Hematopoietic multipotent progenitor cell (in vitro differentiated cells): Measurements from ENCODE around the gene GTPBP6. TPM values are rescaled to one million over a fixed set of nuclear protein-coding genes. Genes with fewer than 3 reads are reported as not detected.
A peak's percentile ranks its signal among the peaks of the same experiment; 100 is the strongest.

Source experiments
- DNase-seq, 3 donors: peaks; one replicate each; pipeline ENCODE4 v3.0.0-alpha.2; 2011 to 2015; ENCODE audit warnings: low read depth in 2 of 3, low spot score in 2 of 3
- total RNA-seq: library from RNA; depleted of rRNA; stranded (reverse); fragments of >200 nt; gene quantifications from one replicate; pipeline ENCODE4 v1.2.3, GENCODE V29; 2012

Gene GTPBP6, protein sequence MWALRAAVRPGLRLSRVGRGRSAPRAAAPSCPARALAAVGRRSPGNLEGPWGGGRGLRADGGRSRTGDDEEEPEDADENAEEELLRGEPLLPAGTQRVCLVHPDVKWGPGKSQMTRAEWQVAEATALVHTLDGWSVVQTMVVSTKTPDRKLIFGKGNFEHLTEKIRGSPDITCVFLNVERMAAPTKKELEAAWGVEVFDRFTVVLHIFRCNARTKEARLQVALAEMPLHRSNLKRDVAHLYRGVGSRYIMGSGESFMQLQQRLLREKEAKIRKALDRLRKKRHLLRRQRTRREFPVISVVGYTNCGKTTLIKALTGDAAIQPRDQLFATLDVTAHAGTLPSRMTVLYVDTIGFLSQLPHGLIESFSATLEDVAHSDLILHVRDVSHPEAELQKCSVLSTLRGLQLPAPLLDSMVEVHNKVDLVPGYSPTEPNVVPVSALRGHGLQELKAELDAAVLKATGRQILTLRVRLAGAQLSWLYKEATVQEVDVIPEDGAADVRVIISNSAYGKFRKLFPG
- 57.1 TPM for total RNA-seq

DNA sequence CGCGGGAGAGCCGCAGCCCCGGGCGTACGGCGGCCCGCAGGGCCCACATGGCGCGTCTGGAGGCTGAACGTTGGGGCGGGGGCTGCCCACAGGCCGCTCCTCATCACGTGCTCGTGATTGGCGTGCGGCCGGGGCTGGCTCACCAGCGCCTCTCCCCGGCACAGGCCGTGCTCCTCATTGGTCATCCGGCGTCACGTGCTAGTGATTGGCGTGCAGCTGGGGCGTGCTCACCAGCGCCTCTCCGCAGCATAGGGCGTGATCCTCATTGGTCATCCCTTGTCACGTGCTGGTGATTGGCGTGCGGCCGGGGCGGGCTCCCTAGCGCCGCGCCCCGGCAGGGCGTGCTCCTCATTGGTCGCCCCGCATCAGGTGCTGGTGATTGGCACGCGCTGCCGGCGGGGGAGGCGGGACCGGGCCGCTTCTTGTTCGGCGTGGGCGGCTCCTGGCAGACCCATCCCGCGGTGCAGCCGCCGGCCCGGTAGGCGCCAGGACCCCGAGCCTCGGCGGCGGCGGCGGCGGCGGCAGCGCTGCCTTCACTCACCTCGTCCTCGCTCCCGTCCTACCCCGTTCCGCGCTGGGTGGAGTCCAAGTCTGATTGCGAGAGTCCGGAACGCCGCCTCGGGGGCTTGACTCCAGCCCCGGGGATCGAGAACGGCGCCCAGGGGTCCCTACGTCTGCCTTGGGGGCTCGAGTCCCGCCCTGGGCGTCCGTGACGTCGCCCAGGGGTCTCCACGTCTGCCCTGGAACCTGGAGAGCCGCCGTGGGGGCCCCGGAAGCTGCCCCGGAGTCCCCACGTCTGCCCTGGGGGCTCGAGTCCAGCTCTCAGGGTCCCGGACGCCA lies at the start of gene GTPBP6:
TSS of gene GTPBP6 (minus strand) at position 58 of the 840 bp plus-strand sequence. CDS start at position 49, 9 bp downstream.
- DNase-seq: peak; percentile 98 to 100 (median 100)

DNA sequence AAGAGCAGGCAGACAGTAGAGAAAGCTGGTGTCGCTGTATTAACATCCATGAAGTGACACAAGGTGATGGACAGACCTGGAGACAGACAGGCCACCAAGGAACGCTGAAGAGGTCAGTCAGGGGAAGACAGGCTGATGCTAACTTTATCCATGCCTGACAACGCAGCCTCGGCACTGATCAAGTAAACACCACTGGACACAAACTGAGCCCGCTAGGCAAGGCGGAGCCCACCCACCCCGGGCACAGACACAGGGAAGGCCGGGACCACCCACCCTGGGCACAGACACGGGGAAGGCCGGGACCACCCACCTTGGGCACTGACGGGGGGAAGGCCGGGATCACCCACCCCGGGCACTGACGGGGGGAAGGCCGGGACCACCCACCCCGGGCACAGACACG lies 49.3 kb upstream of the GTPBP6 start:
- no peak for DNase-seq

DNA sequence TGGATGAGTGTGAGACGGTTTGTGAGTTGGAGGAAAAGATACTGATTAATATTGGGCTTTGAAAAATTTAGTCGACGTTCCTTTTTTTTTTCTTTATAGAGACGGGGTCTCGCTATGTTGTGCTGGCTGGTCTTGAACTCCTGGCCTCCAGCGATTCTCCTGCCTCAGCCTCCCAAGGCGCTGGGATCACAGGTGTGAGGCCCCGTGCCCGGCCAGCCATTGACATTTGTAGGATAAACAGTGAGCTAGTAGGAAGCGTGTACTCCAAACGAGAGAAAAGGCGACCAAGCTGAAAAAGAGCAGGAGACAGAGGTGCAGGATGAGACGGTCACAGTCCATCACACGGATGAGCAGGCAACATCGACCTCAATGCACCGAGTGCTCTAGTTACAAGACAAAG lies 48.8 kb upstream of the GTPBP6 start:
- no peak for DNase-seq

DNA sequence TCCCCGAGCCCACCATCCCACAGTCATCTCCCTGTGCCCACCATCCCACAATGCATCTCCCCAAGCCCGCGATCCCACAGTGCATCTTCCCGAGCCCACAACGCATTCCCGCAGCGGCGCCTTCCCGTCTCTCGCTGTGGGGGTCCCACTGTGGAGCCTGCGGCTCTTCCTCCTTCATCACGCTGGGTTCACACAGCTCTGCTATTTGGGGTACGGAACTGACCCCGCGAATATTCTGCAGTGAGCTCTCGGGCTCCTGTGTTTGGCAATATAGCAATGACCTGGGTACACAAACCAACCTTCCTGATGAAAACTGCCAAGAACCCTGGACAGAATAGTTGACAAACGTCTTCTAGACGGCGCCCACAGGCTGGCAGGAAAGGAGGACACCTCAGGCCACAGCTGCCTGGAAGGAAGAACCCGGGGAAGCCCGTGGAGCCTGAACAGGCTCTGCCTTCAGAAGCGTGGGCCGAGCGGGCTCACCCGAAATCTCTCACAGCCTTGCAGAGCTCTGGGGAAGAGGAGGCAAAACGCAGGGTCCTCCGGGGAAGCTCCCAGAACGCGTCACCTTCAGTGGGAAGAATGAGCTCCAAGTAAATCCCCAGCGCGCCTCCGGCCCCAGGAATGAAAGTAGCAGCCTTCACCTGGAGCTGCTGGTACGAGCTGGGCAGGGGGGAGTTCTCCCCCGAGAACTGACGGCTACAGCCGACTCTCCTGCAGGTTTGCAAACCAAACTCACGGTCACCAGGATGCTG lies 45.2 kb upstream of the GTPBP6 start:
- no peak for DNase-seq

DNA sequence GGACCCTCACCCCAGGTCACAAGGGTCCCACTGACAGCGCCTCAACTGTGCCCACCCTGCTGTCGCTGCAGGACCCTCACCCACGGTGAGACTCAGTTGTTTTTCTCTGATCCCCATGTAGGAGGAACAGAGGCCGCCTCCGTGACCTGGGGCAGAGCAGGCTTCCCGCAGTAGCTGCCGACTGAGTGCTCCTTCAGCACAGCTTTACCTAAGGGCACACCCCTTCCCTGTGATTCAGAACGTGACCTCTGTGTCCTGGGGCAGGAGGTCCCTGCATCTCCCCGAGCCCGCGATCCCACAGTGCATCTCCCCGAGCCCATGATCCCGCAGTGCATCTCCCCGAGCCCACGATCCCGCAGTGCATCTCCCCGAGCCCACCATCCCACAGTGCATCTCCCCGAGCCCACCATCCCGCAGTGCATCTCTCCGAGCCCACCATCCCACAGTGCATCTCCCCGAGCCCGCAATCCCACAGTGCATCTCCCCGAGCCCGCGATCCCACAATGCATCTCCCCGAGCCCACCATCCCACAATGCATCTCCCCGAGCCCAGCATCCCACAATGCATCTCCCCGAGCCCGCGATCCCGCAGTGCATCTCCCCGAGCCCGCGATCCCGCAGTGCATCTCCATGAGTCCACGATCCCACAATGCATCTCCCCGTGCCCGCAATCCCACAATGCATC lies 44.5 kb upstream of the GTPBP6 start:
- DNase-seq: no peak

DNA sequence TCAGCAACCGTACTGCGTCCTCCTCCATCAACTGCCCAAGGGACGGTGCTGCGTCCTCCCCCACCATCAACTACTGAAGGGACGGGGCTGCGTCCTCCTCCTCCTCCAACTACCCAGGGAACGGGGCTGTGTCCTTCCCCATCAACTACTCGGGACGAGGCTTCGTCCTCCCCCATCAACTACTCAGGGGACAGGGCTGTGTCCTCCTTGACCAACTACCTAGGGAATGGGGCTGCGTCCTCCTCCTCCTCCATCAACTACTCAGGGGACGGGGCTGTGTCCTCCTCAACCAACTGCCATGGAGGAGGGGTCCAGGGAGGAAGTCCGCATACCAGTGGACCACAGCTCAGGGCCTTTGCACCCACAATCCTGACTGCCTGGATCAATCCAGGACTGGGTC lies 43.8 kb upstream of the GTPBP6 start:
- DNase-seq: no peak

DNA sequence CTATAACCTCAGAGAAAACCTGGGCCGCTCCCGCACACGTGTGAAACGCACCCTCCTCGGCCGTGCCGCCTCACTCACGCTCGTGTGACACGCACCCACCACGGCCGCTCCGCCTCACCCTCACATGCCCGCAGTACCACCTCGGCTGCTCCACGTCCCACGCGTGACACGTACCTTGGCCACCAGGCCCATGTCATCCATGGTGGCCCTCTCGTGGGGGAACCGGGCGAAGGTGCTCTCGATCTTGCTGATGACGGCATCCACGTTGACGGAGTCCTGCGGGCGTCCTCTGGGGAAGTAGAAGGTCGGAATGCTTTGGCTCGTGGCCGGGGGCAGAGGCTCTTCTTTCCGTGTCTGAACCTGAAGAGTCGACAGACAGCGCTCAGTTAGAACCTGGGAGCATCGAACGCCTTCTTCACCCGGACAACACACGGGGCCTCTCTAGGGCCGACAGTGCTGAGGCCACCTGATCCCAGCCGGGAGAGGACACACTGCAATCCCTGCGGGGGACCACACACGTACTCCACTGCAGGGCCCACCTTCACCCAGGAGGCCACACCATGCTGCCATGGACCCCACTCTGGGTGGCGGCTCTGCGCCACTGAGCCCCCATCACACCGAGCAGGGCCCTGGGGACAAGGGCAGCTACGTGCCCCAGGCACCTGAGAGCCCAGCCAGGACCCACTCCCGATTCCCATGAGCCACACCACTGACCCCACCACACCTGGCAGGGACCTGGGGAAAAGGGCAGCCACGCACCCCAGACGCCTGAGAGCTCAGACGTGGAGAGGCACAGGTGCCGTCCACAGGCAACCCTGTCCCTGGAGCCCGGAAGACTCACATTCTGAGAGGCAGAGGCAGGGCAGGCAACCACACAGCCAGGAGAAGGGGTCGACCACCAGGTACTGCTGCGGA lies 42.9 kb upstream of the GTPBP6 start:
- no peak for DNase-seq

DNA sequence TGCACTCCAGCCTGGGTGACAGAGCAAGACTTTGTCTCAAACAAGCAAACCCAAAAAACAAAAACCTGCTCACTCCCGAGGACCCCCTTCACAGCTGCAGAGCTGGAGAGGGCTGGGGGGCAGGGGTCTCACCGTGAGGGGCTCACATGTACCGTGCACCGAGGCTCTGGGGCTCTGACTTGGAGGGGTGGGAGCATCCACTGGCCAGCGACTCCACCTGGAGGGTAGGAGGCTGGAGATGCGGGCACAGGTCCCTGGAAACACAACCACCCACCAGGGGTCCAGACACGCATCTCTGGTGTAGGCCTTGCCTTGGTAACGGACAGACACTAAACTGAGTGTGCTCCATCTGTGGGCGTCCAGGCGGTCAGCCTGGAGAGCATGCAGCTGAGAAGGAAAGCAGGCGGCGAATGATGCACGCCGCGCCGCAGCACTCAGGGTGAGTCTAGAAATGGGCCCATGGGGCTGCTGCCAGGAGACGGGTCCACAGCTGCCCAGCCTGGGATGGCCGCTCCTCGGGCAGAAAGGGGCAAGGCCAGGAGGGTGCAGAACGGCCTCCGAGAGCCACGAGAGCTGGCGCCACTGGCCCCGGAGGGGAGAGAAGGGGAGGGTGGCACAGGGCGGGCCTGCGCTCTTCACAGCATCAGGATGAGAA lies 42.0 kb upstream of the GTPBP6 start:
- no peak for DNase-seq

DNA sequence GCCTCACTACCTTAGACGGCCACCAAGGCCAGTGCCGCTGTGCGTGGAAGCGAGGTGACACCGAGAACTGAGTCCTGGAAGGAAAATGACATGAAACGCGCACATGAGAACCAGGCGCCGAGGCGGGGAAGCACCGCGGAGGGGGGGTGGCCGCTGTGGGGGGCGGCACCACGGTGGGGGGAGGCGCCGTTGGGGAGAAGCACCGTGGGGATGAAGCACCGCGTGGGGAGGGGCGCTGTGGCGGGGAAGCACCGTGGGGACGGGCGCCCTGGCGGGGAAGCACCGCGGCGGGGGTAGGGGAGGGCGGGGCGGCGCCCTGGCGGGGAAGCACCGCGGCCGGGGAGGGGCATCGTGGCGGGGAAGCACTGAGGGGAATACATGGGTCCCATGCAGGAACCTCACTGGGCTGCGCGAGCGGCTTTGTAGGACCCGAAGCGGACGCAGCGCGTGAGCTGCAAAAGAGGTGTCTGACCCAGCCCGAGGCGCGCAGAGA lies 40.1 kb upstream of the GTPBP6 start:
- DNase-seq: no peak

DNA sequence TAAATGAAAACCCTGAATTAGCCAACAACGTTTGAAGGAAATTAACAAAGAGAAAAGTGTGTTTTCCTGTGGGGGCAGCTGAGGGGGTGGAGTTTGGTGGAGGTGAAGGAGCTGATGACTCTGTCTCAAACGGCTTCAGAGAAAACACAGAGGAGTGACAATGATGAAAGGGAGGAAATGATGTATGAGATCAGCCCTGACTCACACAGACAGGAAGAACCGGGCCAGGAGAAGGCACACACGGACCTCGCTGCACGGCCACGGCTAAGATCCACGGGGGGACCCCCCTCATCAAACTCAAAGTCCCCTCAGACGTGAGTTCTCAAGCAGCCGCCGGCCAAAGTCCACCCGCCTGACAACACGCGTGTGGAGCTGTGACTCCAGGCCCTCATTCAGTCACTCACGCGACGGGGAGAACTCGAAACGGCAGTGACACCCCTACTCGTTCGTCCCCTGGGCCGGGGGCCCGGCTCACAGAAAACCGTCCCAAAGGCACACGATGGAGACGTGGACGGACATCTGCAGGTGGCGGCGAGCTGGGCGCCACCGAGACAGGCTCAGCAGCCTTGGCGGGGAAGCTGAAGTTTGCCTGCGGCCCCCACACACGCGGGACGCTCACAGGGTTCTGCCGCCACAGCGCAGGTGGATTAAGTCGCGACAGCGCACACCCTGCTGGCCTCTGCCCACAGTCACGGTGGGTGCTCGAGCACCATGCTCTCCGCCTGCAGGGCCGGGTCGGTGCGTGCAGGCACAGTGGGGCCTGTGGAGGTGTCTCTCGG lies 39.3 kb upstream of the GTPBP6 start:
- DNase-seq: peak in 2 of 3 donors; percentile 57 to 59

DNA sequence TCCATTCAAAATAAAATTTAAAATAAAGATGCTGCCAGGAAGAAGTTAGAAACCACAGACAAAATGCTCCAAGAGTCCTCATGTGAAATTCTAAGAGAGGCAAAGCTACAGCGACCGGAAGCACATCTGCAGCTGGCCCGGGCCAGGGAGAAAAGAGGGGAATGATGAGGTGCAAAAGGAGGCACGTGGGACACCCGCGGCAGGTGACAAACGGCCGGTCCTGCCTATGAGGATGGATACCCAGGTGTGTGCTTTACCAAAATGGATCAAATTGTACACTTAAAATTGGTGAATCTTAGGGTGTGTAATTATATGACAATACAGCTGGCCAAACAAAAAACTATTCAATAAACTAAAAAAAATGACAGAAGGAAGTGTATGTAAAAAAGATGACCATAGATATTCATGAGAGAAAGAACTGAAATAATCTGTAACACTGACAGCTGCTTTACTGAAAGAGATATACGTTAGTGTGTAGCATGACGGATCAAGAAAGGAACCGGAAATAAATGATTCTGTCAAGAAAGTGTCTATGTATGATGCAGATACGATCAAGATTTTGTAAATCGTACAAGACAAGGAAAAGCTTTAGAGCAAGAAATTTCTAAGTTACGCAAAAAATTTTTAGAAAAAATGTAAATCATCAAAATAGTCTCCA lies 38.6 kb upstream of the GTPBP6 start:
- DNase-seq: peak in 1 of 3 donors; percentile 7

DNA sequence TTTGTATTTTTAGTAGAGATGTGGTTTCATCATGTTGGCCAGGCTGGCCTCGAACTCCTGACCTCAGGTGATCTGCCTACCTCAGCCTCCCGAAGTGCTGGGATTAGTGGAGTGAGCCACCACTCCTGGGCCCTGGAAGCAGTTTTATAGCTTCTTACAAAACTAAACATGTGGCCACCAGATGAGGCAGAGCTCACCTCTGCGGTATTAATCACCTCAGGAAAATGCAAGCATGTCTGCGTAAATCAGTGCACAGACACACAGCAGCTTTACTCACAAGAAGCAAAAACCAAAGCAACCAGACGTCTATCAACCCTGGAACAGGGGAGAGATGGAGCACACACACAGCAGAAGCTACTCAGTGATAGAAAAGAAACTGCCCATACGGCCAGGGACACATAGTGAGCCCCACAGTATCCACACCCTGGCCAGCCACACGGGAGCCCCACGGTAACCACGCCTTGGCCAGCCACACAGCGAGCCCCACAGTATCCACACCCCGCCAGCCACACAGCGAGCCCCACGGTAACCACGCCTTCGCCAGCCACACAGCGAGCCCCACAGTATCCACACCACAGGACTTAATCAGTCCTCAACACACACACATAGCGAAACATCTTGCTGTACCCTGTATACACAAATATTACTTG lies 37.9 kb upstream of the GTPBP6 start:
- no peak for DNase-seq

DNA sequence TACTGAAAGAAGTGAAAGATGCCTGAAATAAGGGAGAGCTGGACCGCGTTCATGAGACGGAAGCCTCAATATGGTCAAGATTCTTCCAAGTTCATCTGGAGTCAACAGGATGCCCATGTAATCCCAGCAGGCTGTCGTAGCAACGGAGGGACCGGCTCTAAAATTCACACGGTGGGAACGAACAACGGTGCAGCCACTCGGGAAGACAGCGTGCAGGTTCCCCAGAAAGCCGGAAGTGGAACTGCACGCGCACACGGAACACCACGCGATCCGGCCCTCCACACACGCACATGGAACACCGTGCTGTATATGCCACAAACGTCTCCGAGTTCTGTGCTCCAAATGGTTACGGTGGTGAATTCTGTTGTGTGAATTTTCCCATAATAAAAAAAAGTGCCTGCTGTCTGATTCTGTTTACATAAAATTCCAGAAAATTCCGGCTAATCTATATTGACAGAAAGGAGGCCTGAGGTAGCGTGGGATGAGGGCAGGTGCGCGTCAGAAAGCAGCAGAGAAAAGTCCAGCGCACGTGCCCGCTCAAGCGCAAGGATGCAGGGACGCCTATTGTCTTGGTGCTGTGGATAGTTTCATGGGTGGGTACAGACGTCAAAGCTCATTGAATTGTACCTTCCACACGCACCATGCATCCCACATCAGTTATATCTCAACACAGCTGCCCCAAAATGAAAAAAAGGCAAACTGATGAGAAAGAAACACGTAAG lies 36.9 kb upstream of the GTPBP6 start:
- no peak for DNase-seq

DNA sequence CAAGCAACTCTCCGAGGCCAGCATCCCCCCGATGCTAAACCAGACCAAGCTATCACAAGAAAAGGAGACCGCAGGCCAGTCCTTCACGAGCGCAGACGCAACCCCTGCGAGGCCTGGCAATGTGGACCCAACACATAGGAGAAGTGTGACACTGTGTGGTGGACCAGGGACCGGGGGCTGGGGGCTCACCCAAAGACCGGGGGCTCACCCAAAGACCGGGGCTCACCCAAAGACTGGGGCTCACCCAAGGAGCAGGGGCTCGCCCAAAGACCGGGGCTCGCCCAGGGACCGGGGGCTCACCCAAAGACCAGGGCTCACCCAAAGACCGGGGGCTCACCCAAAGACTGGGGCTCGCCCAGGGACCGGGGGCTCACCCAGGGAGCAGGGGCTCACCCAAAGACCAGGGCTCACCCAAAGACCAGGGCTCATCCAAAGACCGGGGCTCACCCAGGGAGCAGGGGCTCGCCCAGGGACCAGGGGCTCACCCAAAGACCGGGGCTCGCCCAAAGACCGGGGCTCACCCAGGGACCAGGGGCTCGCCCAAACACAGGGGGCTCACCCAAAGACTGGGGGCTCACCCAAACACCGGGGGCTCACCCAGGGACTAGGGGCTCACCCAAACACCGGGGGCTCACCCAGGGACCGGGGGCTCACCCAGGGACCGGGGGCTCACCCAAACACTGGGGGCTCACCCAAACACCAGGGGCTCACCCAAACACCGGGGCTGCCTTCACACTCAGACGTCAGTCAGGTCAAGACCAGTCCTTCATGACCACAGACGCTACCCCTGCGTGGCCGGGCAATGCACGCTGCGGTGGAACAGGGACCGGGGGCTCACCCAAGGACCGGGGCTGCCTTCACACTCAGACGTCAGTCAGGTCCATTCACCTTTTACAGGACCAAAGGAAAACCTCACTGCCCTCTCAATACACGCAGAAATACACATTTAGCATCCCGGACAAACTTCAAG lies 35.3 kb upstream of the GTPBP6 start:
- no peak for DNase-seq
